RWPE2 (cell line): Measurements from ENCODE around the gene C1orf122.
A peak's percentile ranks its signal among the peaks of the same experiment; 100 is the strongest.

ENCODE experiments used
- ATAC-seq: fragments of 200-7000 bp; cut with Tn5 transposase; 3 replicates; pipeline ENCODE4 v1.9.1; 2021; ENCODE audit warnings: low read depth
- DNase-seq: peaks from one replicate; pipeline ENCODE4 v3.0.0-alpha.2; 2020; ENCODE audit warnings: low spot score
- H3K27ac ChIP-seq: fragments of 450-650 bp; 2 replicates; pipeline ENCODE4 v1.5.1; 2017; ENCODE audit warnings: mild to moderate bottlenecking; ENCODE audit not compliant: poor library complexity, severe bottlenecking
- H3K27me3 ChIP-seq: fragments of 250-450 bp; sonication (Bioruptor Pico); 2 replicates; pipeline ENCODE4 v1.5.1; 2021; ENCODE audit warnings: mild to moderate bottlenecking, moderate library complexity; ENCODE audit not compliant: insufficient read depth, poor library complexity, severe bottlenecking
- H3K36me3 ChIP-seq: fragments of 250-450 bp; sonication (Bioruptor Pico); 2 replicates; pipeline ENCODE4 v1.5.1; 2020; ENCODE audit warnings: low read depth, mild to moderate bottlenecking, moderate library complexity
- H3K4me1 ChIP-seq: fragments of 250-450 bp; sonication (Bioruptor Pico); 2 replicates; pipeline ENCODE4 v1.5.1; 2021; ENCODE audit warnings: mild to moderate bottlenecking, moderate library complexity; ENCODE audit not compliant: insufficient read depth, poor library complexity, severe bottlenecking
- H3K4me3 ChIP-seq: fragments of 250-450 bp; sonication (Bioruptor Pico); 2 replicates; pipeline ENCODE4 v1.5.1; 2021; ENCODE audit warnings: mild to moderate bottlenecking, moderate library complexity; ENCODE audit not compliant: severe bottlenecking
- H3K9me3 ChIP-seq: fragments of 250-450 bp; sonication (Bioruptor Pico); 2 replicates; pipeline ENCODE4 v1.5.1; 2021; ENCODE audit warnings: mild to moderate bottlenecking, moderate library complexity; ENCODE audit not compliant: severe bottlenecking
- CTCF ChIP-seq: fragments of 450-650 bp; IDR thresholded peaks from one replicate; pipeline ENCODE4 v1.5.1; 2017; ENCODE audit warnings: mild to moderate bottlenecking, moderate library complexity; ENCODE audit not compliant: poor library complexity, severe bottlenecking

C1orf122 gene

GRCh38 chr1:37849480-37849879, 41.9 kb downstream of the C1orf122 start:
- peaks cover 19% of the 10 kb centered on the region for H3K4me1 ChIP-seq
- H3K27me3 ChIP-seq: no peaks in the 10 kb centered on the region
- no peak overlapping the region for H3K4me3 ChIP-seq
- peaks cover 18% of the 10 kb centered on the region for H3K36me3 ChIP-seq
- DNase-seq (no peak), ATAC-seq (no peak)
- H3K27ac ChIP-seq: no peak overlapping the region
- TF ChIP-seq CTCF: no peak
- no peaks in the 10 kb centered on the region for H3K9me3 ChIP-seq

GRCh38 chr1:37850352-37850955, 42.9 kb downstream of the C1orf122 start:
- H3K4me3 ChIP-seq: no peak overlapping the region
- ATAC-seq: peak; percentile 81
- H3K9me3 ChIP-seq: no peaks in the 10 kb centered on the region
- no peak for DNase-seq
- H3K27me3 ChIP-seq: no peaks in the 10 kb centered on the region
- peaks cover 19% of the 10 kb centered on the region for H3K4me1 ChIP-seq
- TF ChIP-seq CTCF: no peak
- peaks cover 24% of the 10 kb centered on the region for H3K36me3 ChIP-seq
- H3K27ac ChIP-seq: no peak overlapping the region

GRCh38 chr1:37851262-37851661, 43.7 kb downstream of the C1orf122 start:
- Histone ChIP-seq H3K4me3 (no peak overlapping the region), H3K27ac (no peak overlapping the region), H3K27me3 (no peaks in the 10 kb centered on the region), H3K4me1 (peaks cover 14% of the 10 kb centered on the region), H3K9me3 (no peaks in the 10 kb centered on the region), H3K36me3 (peaks cover 26% of the 10 kb centered on the region)
- TF ChIP-seq CTCF: no peak
- DNase-seq: no peak
- ATAC-seq: no peak

- H3K4me3 ChIP-seq: no peak overlapping the region
- peaks cover 30% of the 10 kb centered on the region for H3K36me3 ChIP-seq
- H3K9me3 ChIP-seq: no peaks in the 10 kb centered on the region
- DNase-seq (no peak), ATAC-seq (no peak)
- H3K4me1 ChIP-seq: peaks cover 14% of the 10 kb centered on the region
- H3K27ac ChIP-seq: no peak overlapping the region
- no peaks in the 10 kb centered on the region for H3K27me3 ChIP-seq
- TF ChIP-seq CTCF: no peak
These were observed 44.2 kb downstream of the C1orf122 start for GRCh38 chr1:37851782-37852210.

GRCh38 chr1:37853157-37853556, 45.6 kb downstream of the C1orf122 start:
- no peaks in the 10 kb centered on the region for H3K27me3 ChIP-seq
- DNase-seq: no peak
- no peak overlapping the region for H3K27ac ChIP-seq
- TF ChIP-seq CTCF: no peak
- ATAC-seq: no peak
- H3K4me1 ChIP-seq: peaks cover 16% of the 10 kb centered on the region
- no peak overlapping the region for H3K4me3 ChIP-seq
- no peaks in the 10 kb centered on the region for H3K9me3 ChIP-seq
- peaks cover 37% of the 10 kb centered on the region for H3K36me3 ChIP-seq
